ENCODE measurements around the gene BAZ1B. TPM values are rescaled to one million over a fixed set of nuclear protein-coding genes. Genes with fewer than 3 reads are reported as not detected.
"Not testable (repeated sequence)": the region's sequence is repeated elsewhere in the genome, so short reads cannot be mapped to it uniquely, and the experiment has no call there.

Gene BAZ1B
- total and polyA plus RNA-seq, 9 donors: 33.4 to 89.7 (median 58.7) TPM

GRCh38 chr7:73555411-73555982 is 33.4 kb upstream of the BAZ1B start:
- H3K9me3 ChIP-seq: no peaks in the 10 kb centered on the region
- 58 to 66% (median 61%) methylated on average over 6 of the region's 6 CpGs for WGBS, 3 donors
- no peaks in the 10 kb centered on the region for H3K27me3 ChIP-seq
- H3K4me3 ChIP-seq: no peak overlapping the region
- DNase-seq: no peak
- TF ChIP-seq EP300 (IDR thresholded peaks at IDR 0.05) (no peak), POLR2A (IDR thresholded peaks at IDR 0.05) (no peak), CTCF (IDR thresholded peaks at IDR 0.05) (no peak)
- intact Hi-C loops (cut with DNase I): no loop called here
- H3K4me1 ChIP-seq (ENCODE audit: insufficient read depth): peaks cover 6% of the 10 kb centered on the region
- H3K27ac ChIP-seq: no peak overlapping the region
- H3K36me3 ChIP-seq: no peaks in the 10 kb centered on the region

GRCh38 chr7:73550093-73550492 is 28.0 kb upstream of the BAZ1B start:
- H3K36me3 ChIP-seq; DNase-seq; H3K4me3 ChIP-seq; H3K27me3 ChIP-seq; H3K27ac ChIP-seq; H3K4me1 ChIP-seq (ENCODE audit: insufficient read depth); H3K9me3 ChIP-seq; intact Hi-C loops (cut with DNase I): not testable (repeated sequence)
- 75 to 77% (median 77%) methylated on average over 5 of the region's 5 CpGs for WGBS, 3 donors

GRCh38 chr7:73549176-73549575 is 27.1 kb upstream of the BAZ1B start:
- H3K4me1 ChIP-seq (ENCODE audit: insufficient read depth): peaks cover 2% of the 10 kb centered on the region
- 32 to 57% (median 44%) methylated on average over 4 of the region's 4 CpGs for WGBS, 3 donors
- no peak for DNase-seq
- TF ChIP-seq CTCF (IDR thresholded peaks at IDR 0.05) (no peak), POLR2A (IDR thresholded peaks at IDR 0.05) (no peak), EP300 (IDR thresholded peaks at IDR 0.05) (no peak)
- intact Hi-C loops (cut with DNase I): no loop called here
- H3K9me3 ChIP-seq: no peaks in the 10 kb centered on the region
- no peak overlapping the region for H3K27ac ChIP-seq
- no peak overlapping the region for H3K4me3 ChIP-seq
- no peaks in the 10 kb centered on the region for H3K36me3 ChIP-seq
- H3K27me3 ChIP-seq: no peaks in the 10 kb centered on the region

GRCh38 chr7:73547841-73548240 is 25.7 kb upstream of the BAZ1B start:
- TF ChIP-seq POLR2A (IDR thresholded peaks at IDR 0.05) (no peak), CTCF (IDR thresholded peaks at IDR 0.05) (no peak), EP300 (IDR thresholded peaks at IDR 0.05) (no peak)
- 95 to 97% (median 96%) methylated on average over 9 of the region's 9 CpGs for WGBS, 3 donors
- Histone ChIP-seq H3K27me3 (no peaks in the 10 kb centered on the region), H3K9me3 (no peaks in the 10 kb centered on the region), H3K27ac (no peak overlapping the region), H3K4me3 (no peak overlapping the region), H3K4me1 (ENCODE audit: insufficient read depth) (peaks cover 2% of the 10 kb centered on the region), H3K36me3 (no peaks in the 10 kb centered on the region)
- DNase-seq: no peak
- intact Hi-C loops (cut with DNase I): no loop called here

- intact Hi-C loops (cut with DNase I): no loop called here
- peaks cover 2% of the 10 kb centered on the region for H3K4me1 ChIP-seq (ENCODE audit: insufficient read depth)
- H3K27me3 ChIP-seq: no peaks in the 10 kb centered on the region
- H3K27ac ChIP-seq: no peak overlapping the region
- no peak overlapping the region for H3K4me3 ChIP-seq
- no peaks in the 10 kb centered on the region for H3K9me3 ChIP-seq
- peaks cover under 1% of the 10 kb centered on the region for H3K36me3 ChIP-seq
- TF ChIP-seq CTCF (IDR thresholded peaks at IDR 0.05): no peak
- TF ChIP-seq EP300 (IDR thresholded peaks at IDR 0.05): no peak
- no peak for TF ChIP-seq POLR2A (IDR thresholded peaks at IDR 0.05)
- WGBS, 3 donors: 96 to 99% (median 98%) methylated on average over 2 of the region's 2 CpGs
- no peak for DNase-seq
These were observed 22.6 kb upstream of the BAZ1B start for GRCh38 chr7:73544678-73545077.

All from ovary (tissue), 9 donors.